HG03354 (cell line): ENCODE results near the gene CENPB.

Source experiments
- ATAC-seq: cut with Tn5 transposase; IDR thresholded peaks from one replicate; pipeline ENCODE4 v1.9.1; 2021; ENCODE audit warnings: mild to moderate bottlenecking; ENCODE audit not compliant: unreplicated experiment, poor library complexity, severe bottlenecking

CENPB gene

DNA sequence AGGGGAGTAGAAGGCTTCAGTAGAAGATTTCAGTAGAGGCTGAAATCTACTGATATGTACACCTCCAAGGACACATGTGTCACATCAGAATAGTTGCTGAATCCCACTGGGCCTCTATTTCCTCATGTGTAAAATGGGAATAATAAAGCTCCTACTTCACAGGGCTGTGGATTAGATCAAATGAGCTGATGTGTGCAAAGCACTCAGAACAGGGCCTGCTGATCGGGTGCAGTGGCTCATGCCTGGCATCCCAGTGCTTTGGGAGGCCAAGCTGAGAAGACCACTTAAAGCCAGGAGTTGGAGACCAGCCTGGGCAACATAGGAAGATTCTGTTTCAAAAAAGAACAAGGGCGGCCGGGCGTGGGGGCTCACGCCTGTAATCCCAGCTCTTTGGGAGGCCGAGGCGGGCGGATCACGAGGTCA is 25.7 kb upstream of the CENPB start:
- no peak for ATAC-seq

DNA sequence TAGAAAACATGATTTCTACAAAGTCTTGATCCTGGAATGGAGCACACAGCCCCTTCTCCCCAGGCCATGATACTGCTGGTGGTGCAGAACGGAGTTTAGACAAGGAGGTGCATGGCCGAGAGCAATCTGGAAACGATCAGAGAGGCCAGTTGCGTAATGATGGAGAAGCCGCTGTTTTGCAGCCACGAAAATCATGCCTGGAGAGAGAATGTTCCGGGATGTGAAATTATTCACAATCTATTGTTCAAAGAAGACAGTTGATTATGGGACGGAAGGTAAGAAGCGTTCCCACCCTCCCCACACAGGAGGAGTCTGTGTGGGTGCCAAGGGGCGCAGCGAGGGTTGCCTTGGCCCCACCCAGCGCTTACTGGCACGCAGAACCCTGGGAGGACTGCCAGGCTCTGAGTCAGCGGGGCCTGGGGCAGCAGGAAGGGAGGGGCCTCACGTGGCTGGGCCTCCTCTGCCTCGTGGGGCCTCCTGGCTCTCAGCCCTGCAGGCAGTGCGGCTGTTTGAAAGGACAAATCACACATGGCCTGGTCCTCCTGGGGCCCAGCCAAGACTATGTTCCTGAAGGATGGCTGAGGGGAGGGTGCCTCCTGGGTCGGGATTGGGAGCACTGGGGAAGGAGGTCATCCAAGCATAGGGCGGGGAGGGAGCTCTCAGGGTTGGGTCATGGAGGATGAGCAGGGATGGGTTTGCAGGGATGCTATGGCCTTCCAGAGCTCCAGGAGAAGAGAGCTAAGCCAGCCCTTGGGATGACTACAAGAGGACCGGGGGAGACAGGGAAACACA is 25.1 kb upstream of the CENPB start:
- ATAC-seq: no peak

DNA sequence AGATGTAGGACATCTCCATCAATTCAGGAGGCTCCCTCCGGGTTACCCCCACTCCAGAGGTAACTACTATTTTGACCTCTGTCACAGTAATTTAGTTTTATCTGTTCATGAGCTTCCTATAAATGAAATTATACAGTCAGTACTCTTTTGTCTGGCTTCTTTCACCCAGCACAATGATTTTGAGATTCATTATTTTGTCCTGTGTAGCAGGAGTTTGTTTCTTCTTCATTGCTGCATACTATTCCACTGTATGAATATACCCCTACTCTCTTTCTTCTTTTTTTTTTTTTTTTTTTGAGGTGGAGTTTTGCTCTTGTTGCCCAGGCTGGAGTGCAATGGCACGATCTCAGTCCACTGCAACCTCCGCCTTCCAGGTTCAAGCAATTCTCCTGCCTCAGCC is 22.0 kb upstream of the CENPB start:
- ATAC-seq: no peak

DNA sequence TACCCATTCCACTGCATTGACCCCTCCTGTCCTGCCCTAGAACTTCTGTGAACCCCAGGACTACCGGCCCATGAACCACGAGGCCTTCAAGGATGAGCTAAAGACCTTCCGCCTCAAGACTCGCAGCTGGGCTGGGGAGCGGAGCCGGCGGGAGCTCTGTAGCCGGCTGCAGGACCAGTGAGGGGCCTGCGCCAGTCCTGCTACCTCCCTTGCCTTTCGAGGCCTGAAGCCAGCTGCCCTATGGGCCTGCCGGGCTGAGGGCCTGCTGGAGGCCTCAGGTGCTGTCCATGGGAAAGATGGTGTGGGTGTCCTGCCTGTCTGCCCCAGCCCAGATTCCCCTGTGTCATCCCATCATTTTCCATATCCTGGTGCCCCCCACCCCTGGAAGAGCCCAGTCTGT is 18.2 kb upstream of the CENPB start:
- no peak for ATAC-seq

DNA sequence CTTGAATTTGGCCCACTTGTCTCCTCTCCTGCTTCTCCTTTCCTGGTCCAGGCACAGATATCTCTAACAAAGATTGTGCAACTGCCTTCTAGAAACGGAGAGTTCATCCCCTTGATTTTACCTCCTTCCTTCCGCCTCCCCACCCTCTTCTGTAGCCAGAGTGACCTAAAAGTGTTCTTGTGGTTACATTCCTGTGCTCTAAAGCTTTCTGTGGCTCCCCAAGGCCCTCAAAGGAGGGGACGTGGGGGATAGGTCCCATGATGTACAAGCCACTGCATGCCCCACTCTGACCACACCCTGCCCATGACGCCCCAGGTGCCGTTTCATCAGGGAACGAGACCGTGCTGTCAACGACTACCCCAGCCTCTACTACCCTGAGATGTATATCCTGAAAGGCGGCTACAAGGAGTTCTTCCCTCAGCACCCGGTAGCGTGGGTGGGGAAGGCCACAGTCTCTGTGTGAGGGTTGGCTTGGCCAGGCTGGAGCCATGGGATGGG is 17.8 kb upstream of the CENPB start:
- ATAC-seq: no peak

DNA sequence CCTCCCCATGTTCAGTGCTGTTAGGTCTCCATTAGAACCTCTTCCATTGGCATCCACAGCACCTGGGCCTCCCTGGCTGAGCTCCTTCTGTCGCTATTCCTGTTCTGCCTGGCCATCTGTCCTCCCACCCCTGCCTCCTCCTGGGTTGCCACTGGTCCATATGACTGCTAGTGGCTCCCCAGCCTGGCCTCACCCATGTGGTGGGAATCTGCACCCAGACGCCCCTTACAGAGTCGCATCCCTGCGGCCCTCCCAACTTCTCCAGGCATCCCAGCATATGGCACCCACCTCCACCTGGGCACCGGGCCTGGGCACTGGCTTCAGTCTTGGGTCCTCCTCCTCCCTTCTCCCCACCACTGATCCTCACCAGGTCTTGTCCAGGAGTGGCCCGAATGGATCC is 17.3 kb upstream of the CENPB start:
- ATAC-seq: no peak

DNA sequence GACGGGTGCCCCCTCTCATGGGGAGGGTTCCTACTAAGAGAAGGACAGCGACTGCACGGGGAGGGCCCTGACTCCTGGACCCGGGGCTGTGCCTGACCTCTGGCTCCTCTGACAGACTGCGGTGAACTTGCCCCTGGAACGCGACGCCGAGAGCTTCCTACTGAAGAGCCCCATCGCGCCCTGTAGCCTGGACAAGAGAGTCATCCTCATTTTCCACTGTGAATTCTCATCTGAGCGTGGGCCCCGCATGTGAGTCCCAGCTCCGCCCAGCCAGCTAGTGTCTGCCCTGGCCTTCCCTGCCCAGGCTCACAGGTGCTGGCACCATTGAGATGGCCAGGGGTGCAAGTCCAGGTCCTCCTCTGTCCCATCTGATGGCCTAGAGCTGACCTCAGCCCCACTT is 16.7 kb upstream of the CENPB start:
- ATAC-seq: no peak

DNA sequence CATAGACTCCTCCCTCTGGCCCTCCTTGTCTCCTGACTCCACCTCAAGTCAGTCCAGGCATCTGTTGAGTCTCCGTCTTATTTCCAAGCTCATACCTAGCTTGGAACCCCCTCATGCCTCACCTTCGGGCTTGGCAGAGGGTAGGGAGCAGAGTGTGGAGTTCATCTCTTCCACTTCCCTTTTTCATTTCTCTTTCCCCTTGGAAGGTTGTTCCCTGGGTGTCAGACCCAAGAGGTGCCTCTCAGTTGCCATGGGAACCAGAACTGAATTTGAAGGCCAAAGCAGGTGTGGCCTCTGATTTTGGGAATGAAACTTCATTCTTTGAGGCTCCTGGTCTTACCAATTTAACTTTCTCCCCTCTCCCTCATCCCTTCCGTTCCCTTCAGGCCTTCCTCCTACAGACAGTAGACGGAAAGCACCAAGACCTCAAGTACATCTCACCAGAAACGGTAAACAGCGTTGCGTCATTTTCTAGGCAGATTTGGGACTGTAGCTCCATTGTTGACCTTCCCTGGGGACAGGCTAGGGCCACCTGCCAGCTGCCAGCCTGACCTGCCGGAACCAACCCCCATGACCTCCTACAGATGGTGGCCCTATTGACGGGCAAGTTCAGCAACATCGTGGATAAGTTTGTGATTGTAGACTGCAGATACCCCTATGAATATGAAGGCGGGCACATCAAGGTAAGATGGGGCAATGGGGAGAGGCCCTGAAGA is 16.1 kb upstream of the CENPB start:
- ATAC-seq: no peak

DNA sequence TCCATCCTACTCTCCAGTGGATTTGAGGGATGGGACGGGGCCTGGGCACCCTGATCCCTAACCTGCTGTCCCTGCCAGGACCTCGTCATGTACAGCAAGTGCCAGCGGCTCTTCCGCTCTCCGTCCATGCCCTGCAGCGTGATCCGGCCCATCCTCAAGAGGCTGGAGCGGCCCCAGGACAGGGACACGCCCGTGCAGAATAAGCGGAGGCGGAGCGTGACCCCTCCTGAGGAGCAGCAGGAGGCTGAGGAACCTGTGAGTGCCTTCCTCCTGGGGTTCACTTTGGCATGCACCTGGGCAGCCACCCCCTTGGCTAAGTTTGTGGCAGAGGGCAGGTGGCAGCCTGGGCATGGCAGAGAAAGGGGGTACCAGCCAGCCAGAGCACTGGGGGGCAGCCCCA is 15.3 kb upstream of the CENPB start:
- ATAC-seq: no peak

DNA sequence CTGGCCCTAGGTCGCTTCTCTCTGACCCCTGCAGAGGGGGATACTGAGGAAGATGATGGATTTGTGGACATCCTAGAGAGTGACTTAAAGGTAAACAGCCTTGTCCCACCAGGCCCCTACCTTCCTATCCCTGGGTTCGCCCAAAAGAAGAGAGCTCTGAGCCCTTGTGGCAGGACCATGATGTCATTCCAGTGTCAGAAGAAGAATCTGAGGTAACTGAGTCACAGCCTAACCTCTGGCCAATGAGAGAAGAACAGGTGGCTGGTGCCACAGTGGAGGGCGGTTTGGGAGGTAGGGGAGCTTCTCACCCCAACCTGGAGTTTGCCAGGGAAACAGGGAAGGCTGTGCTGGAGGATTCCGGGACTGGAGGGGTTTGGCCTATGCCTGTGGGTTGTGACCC is 14.8 kb upstream of the CENPB start:
- ATAC-seq: no peak

DNA sequence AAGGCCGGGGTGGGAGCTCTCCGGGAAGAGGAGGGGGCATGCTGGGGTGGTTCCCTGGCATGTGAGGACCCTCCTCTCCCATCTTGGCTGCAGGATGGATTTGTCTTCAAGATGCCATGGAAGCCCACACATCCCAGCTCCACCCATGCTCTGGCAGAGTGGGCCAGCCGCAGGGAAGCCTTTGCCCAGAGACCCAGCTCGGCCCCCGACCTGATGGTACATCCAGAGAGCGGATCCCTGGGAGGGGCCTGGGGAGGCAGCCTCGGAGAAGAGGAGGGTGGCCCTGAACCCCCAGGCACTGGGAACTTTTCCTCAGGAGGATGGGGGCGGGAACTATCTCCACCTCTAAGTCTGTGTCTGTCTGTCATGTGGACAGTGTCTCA is 14.3 kb upstream of the CENPB start:
- no peak for ATAC-seq

DNA sequence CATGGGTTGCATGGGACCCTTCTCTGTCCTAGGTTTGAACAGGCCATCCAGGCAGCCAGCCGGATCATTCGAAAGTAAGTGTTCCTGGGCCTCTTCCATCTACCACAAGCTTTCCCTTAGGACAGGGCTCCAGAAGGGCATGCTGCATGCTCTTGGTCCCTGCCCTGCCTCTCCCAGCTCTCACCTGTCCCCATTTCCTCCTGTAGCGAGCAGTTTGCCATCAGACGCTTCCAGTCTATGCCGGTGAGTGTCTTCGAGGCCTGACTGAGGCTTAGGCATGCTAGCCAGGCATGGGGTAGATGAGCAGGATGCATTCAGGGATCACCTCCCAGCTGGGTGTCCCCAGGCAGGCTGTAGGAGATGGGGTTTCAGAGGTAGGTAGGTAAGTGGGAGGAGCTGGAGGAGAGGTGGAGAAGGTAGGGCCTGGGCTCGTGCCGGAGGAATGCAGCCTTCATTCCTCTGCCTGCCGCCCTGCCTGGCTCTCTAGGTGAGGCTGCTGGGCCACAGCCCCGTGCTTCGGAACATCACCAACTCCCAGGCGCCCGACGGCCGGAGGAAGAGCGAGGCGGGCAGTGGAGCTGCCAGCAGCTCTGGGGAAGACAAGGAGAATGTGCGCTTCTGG is 13.8 kb upstream of the CENPB start:
- ATAC-seq: no peak

DNA sequence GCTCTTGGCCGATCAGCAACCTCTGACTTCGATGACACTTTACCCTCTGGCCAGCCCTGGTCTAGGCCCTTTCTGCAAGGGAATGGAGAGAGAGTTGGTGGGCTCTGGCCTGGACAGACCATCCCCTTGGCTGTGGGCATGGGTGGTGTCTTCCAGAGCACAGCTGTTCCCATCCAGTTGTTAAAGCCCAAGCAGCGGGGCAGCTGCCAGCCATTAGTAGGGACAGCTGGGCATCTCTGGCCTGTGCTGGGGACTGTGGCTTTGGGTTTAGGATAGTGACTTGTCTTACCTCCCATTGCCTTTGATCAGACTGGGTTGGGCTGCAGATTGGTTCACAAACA is 12.3 kb upstream of the CENPB start:
- no peak for ATAC-seq

DNA sequence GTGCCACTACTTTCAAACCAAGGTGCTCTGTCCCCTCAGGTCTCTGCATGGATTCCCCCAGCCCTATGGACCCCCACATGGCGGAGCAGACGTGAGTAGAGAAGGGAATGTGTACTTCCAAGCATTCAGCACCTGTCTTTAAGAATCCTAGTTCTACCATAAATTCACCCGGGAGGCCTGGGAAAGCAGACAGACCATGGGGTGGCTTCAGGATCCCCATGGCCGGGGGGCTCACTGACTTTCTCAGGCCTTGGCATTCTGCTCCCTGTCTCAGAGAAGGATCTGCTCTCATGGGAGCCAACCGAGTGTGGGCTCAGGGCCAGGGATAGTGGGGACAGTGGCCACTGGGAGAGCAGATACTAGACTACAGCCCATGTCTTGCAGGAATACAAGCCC is 11.8 kb upstream of the CENPB start:
- no peak for ATAC-seq

DNA sequence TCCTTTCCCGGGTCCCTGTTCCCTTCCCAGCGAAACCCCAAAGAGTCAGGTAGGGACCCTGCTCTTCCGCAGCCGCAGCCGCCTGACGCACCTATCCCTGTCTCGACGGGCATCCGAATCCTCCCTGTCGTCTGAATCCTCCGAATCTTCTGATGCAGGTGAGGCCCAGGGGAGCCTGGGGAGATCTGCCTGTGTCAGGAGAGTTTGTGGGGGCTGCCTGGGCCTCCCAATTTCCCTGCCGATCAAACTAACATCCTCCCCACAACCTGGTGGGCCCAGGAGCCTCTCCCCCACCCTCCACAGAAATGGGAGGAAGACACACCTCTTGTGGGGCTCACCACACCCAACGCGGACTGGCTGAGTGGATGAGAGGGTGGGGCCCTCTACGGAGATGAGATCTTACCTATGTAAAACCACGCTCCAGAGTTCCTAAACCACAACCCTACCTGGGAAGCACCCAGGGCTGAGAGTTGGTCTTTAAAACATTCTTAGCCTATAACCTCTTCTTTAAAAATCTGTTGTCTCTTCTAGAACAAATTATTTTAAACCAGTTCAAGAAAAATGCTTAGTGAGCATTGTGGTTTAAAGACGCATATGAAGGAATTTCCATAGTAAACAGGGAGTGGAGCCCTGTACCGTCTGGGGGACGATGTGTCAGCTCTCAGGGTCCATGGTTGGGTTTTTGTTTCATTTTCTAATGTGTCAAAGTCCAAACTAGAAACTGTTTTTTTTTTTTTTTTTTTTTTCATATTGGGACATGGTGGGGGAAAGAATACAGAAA is 11.2 kb upstream of the CENPB start:
- ATAC-seq: no peak

DNA sequence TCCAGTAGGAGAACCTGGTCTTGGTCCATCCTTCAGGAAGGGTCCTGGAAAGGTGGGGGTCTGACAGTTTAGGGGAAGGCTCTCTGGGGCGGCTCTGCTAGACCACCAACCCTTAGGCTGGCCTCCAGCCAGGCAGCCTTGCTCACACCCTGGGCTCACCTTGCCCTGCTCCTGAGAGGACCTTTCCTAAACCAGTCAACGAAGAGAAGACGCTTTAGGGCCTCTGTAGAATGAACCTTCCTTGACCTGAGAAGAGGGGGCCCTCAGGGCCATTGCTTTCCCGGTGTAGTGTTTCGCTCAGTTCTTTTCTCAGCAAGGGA is 10.6 kb upstream of the CENPB start:
- no peak for ATAC-seq

DNA sequence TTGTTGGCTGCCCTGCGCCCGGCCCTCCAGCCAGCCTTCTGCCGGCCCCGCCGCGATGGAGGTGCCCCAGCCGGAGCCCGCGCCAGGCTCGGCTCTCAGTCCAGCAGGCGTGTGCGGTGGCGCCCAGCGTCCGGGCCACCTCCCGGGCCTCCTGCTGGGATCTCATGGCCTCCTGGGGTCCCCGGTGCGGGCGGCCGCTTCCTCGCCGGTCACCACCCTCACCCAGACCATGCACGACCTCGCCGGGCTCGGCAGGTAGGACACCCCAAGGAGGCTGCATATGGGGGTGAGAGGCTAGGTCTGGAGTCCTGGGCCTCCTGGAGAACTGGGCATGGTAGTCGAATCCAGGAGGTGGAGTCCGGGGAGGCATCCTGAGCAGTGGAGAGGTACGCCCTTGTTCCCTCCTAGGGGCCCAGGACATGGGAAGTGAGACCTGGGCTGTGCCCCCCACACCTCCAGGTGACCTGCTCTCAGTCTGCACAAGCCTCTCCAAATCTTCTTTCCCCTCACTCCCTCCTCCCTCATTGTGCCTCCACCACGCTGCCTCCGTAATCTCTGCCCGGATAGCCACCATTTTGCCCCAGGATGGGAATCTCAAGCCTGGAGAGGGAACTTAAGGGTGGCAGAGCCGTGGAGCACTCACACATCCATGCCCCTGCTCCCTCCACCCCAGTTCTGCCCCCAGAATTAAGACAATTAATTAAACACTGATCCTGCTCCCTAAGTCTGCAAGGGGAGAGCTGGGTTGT is 10.1 kb upstream of the CENPB start:
- peak; percentile 11 for ATAC-seq

DNA sequence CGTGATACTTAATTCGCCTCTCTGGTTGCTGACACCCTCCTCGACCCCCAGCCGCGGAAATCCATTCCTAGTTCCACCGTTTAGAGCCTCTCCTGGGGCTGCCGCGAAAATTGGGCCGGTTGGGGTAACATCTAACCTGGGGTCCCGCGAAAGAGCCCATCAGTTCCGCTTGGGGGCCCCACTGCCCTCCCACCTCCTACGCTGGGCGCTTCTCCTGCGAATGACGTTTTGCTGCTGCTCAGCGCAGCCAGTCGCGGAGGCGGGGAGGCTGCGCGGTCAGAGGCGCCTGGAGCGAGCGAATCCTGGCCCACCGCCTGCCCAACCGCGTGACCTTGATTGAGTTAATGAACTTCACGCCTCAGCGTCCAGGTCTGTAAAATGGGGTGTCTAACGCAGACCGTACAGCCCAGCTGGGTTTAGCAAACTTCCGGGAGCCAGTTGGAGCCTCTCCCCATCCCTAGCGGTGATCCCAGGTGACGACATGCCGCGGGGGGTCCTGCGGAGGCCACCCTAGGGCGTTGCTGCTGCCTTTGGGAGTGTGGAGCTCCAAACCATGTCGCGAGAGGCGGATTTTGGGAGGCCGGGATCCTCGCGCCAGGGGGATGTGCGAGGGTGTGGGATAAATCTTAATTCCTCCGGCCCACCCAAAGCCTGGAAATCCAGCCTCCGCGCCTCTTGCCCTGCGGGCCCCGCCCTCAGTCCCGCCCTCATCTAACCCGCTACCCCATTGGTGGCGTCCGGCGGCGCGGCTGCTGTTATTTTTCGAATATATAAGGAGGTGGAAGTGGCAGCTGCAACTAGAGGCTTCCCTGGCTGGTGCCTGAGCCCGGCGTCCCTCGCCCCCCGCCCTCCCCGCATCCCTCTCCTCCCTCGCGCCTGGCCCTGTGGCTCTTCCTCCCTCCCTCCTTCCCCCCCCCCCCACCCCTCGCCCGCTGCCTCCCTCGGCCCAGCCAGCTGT is 9.2 kb upstream of the CENPB start, which contains the start of gene CDC25B:
TSS of gene CDC25B (plus strand) at position 800 of the 958 bp plus-strand sequence. CDS start 222 bp downstream, outside the sequence.
- ATAC-seq: peak; percentile 66
